Measurements from ENCODE around the gene BCL11B.

The BCL11B gene

DNA sequence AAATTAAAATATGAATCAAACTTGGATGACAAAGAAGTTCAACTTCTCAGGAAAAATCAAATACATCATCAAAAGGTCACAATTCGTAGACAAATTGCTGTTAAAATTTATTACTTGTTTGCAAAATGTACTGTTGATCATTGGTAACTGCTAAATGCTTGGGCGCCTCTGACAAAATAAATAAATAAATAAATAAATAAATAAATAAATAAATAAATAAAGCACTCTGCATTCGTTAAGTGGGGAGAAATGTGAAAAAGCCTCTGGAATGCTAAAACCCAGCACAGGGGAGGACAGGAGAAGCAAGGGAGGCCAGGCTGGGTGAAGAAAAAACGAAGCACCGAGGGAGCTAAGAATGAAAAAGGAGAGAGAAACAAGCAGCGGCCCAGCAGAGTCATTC, 115.2 kb downstream of the BCL11B start:
- Histone ChIP-seq H3K4me1 (ENCODE audit: control insufficient read depth, insufficient read depth, low read depth, low read length) (no peaks in the 10 kb centered on the region), H3K23ac (ENCODE audit: low read length in 2 of 2) (no peak overlapping the region), H3K4me3 (ENCODE audit: insufficient read depth in 1 of 2, low read depth in 1 of 2, low read length in 2 of 2) (no peak overlapping the region), H4K8ac (ENCODE audit: low read length) (no peak overlapping the region), H2AK5ac (ENCODE audit: low read length, severe bottlenecking) (no peak overlapping the region), H3K4ac (ENCODE audit: low read depth in 1 of 2, low read length in 2 of 2) (no peak overlapping the region), H4K91ac (ENCODE audit: low read length) (no peak overlapping the region), H3K9me3 (ENCODE audit: control insufficient read depth, low read length) (peaks cover 3% of the 10 kb centered on the region), H2BK12ac (ENCODE audit: low read length in 2 of 2) (no peak overlapping the region), H2AFZ (ENCODE audit: low read depth, low read length) (no peak overlapping the region), H3K27ac (ENCODE audit: low read length, poor library complexity, severe bottlenecking) (no peak overlapping the region), H2BK120ac (ENCODE audit: low read depth, low read length) (no peak overlapping the region), H3K14ac (ENCODE audit: low read length in 2 of 2) (no peak overlapping the region), H3K18ac (ENCODE audit: low read depth in 1 of 2, low read length in 2 of 2) (no peak overlapping the region), H3K4me2 (ENCODE audit: low read length, poor library complexity, severe bottlenecking) (no peak overlapping the region), H2BK15ac (ENCODE audit: low read depth, poor library complexity, severe bottlenecking) (no peak overlapping the region), H2BK5ac (ENCODE audit: low read depth, low read length, poor library complexity, severe bottlenecking) (no peak overlapping the region), H3K79me1 (replicated peaks; ENCODE audit: low read length, poor library complexity, severe bottlenecking) (no peaks in the 10 kb centered on the region), H3K9ac (ENCODE audit: low read length) (no peak overlapping the region), H3K36me3 (ENCODE audit: control insufficient read depth in 1 of 2, insufficient read depth in 2 of 2, low read depth in 1 of 2, low read length in 2 of 2) (no peaks in the 10 kb centered on the region), H3K27me3 (ENCODE audit: control insufficient read depth in 1 of 2, insufficient read depth in 1 of 2, low read length in 2 of 2) (no peaks in the 10 kb centered on the region)
- 84% methylated on average over 4 of the region's 6 CpGs for WGBS
- no peak for DNase-seq

DNA sequence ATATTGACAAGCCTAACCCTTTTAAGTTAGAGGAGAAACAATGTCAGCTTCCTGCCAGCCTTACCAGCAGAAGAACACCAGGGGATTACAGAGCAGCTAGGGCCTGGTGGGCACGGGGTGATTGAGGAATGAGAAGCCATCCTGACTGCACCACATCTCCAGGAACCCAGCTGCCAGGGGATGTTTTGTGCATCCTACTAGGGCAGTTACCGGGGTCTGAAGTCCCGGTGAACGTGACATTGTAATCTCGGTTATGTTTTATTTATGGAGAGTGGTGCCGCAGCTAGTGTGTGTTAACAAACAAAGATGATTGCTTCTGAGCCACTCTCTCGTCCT, 115.9 kb downstream of the BCL11B start:
- H3K4me3 ChIP-seq (ENCODE audit: insufficient read depth in 1 of 2, low read depth in 1 of 2, low read length in 2 of 2): no peak overlapping the region
- H2BK5ac ChIP-seq (ENCODE audit: low read depth, low read length, poor library complexity, severe bottlenecking): no peak overlapping the region
- no peak overlapping the region for H3K18ac ChIP-seq (ENCODE audit: low read depth in 1 of 2, low read length in 2 of 2)
- DNase-seq: no peak
- H3K14ac ChIP-seq (ENCODE audit: low read length in 2 of 2): no peak overlapping the region
- H2BK15ac ChIP-seq (ENCODE audit: low read depth, poor library complexity, severe bottlenecking): no peak overlapping the region
- H3K36me3 ChIP-seq (ENCODE audit: control insufficient read depth in 1 of 2, insufficient read depth in 2 of 2, low read depth in 1 of 2, low read length in 2 of 2): no peaks in the 10 kb centered on the region
- 83% methylated on average over 7 of the region's 7 CpGs for WGBS
- no peak overlapping the region for H2AFZ ChIP-seq (ENCODE audit: low read depth, low read length)
- H2BK12ac ChIP-seq (ENCODE audit: low read length in 2 of 2): no peak overlapping the region
- no peak overlapping the region for H3K9ac ChIP-seq (ENCODE audit: low read length)
- no peaks in the 10 kb centered on the region for H3K27me3 ChIP-seq (ENCODE audit: control insufficient read depth in 1 of 2, insufficient read depth in 1 of 2, low read length in 2 of 2)
- no peak overlapping the region for H3K4me2 ChIP-seq (ENCODE audit: low read length, poor library complexity, severe bottlenecking)
- no peak overlapping the region for H3K4ac ChIP-seq (ENCODE audit: low read depth in 1 of 2, low read length in 2 of 2)
- H3K9me3 ChIP-seq (ENCODE audit: control insufficient read depth, low read length): no peaks in the 10 kb centered on the region
- H4K8ac ChIP-seq (ENCODE audit: low read length): no peak overlapping the region
- H2BK120ac ChIP-seq (ENCODE audit: low read depth, low read length): no peak overlapping the region
- no peaks in the 10 kb centered on the region for H3K79me1 ChIP-seq (replicated peaks; ENCODE audit: low read length, poor library complexity, severe bottlenecking)
- H4K91ac ChIP-seq (ENCODE audit: low read length): no peak overlapping the region
- no peak overlapping the region for H3K27ac ChIP-seq (ENCODE audit: low read length, poor library complexity, severe bottlenecking)
- H3K4me1 ChIP-seq (ENCODE audit: control insufficient read depth, insufficient read depth, low read depth, low read length): no peaks in the 10 kb centered on the region
- H2AK5ac ChIP-seq (ENCODE audit: low read length, severe bottlenecking): no peak overlapping the region
- no peak overlapping the region for H3K23ac ChIP-seq (ENCODE audit: low read length in 2 of 2)

DNA sequence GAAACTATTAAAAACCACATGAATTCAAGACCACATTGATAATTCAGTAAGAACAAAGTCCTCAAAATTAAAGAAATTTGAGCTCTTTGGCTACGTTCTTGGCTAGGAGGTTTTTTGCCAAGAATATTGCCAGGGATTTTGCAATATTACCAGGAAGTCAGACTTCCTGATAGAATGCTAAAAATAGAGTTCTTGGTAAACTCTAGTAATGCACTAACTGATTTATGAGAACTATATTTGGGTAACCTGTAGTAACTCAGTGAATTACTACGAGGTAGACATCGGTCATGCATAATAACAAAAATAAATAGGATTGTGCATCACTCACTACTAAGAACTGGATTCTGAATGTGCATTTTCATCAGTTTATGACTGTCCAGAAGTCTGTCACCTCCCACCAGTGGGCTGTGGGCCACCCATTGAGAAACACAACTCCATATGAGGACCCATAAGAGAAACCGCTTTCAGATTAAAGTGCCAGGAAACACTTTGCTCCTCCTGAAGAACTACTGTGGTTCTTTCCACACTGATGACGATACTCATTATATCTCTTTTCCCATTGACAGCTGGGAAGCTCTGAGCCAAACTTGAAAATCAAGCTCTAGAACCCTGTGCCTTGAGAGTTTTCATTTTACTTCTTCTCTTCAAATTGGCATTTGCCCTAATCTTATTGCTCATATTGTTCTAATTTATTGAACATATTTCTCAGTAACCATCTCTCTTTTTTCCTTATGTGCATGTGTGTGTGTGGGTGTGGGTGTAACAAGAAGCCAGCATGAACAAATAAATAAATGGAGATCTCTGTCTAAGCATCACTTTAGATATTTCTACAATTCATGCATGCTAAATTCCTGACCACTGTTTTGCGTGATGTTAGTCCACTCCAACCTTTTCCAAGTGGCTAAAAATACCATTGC, 116.6 kb downstream of the BCL11B start:
- Histone ChIP-seq H3K14ac (ENCODE audit: low read length in 2 of 2) (no peak overlapping the region), H3K18ac (ENCODE audit: low read depth in 1 of 2, low read length in 2 of 2) (no peak overlapping the region), H3K4me3 (ENCODE audit: insufficient read depth in 1 of 2, low read depth in 1 of 2, low read length in 2 of 2) (no peak overlapping the region), H2BK5ac (ENCODE audit: low read depth, low read length, poor library complexity, severe bottlenecking) (no peak overlapping the region), H3K4me2 (ENCODE audit: low read length, poor library complexity, severe bottlenecking) (no peak overlapping the region), H3K9me3 (ENCODE audit: control insufficient read depth, low read length) (no peaks in the 10 kb centered on the region), H3K4me1 (ENCODE audit: control insufficient read depth, insufficient read depth, low read depth, low read length) (no peaks in the 10 kb centered on the region), H2AFZ (ENCODE audit: low read depth, low read length) (no peak overlapping the region), H3K23ac (ENCODE audit: low read length in 2 of 2) (no peak overlapping the region), H2BK12ac (ENCODE audit: low read length in 2 of 2) (no peak overlapping the region), H2AK5ac (ENCODE audit: low read length, severe bottlenecking) (no peak overlapping the region), H3K9ac (ENCODE audit: low read length) (no peak overlapping the region), H4K91ac (ENCODE audit: low read length) (no peak overlapping the region), H3K4ac (ENCODE audit: low read depth in 1 of 2, low read length in 2 of 2) (no peak overlapping the region), H3K27ac (ENCODE audit: low read length, poor library complexity, severe bottlenecking) (no peak overlapping the region), H2BK120ac (ENCODE audit: low read depth, low read length) (no peak overlapping the region), H4K8ac (ENCODE audit: low read length) (no peak overlapping the region), H3K79me1 (replicated peaks; ENCODE audit: low read length, poor library complexity, severe bottlenecking) (no peaks in the 10 kb centered on the region), H3K36me3 (ENCODE audit: control insufficient read depth in 1 of 2, insufficient read depth in 2 of 2, low read depth in 1 of 2, low read length in 2 of 2) (no peaks in the 10 kb centered on the region), H2BK15ac (ENCODE audit: low read depth, poor library complexity, severe bottlenecking) (no peak overlapping the region), H3K27me3 (ENCODE audit: control insufficient read depth in 1 of 2, insufficient read depth in 1 of 2, low read length in 2 of 2) (no peaks in the 10 kb centered on the region)
- 88% methylated on average over 6 of the region's 6 CpGs for WGBS
- no peak for DNase-seq

DNA sequence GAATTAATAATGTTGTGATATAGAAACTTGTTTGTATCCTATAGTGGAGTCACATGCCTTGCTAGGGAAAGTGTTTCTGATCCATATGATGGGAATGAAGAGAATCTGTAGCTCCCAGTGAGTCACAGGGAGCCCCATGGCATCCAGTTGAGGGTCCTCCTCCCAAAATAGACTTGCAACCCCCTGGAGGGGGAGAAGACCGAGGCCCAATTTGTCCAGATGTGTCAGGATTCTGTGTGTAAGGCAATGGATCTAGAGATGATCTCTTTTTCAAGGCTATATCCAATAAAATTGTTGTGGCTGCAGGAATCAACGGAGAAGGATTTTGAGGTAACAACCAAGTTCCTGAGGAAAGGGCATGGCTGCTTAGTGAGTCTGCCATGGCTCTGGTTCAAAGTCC, 121.8 kb downstream of the BCL11B start:
- H2AK5ac ChIP-seq (ENCODE audit: low read length, severe bottlenecking): no peak overlapping the region
- no peak overlapping the region for H2BK15ac ChIP-seq (ENCODE audit: low read depth, poor library complexity, severe bottlenecking)
- no peak overlapping the region for H4K91ac ChIP-seq (ENCODE audit: low read length)
- no peaks in the 10 kb centered on the region for H3K4me1 ChIP-seq (ENCODE audit: control insufficient read depth, insufficient read depth, low read depth, low read length)
- H3K9ac ChIP-seq (ENCODE audit: low read length): no peak overlapping the region
- H3K14ac ChIP-seq (ENCODE audit: low read length in 2 of 2): no peak overlapping the region
- no peak overlapping the region for H4K8ac ChIP-seq (ENCODE audit: low read length)
- no peak overlapping the region for H3K18ac ChIP-seq (ENCODE audit: low read depth in 1 of 2, low read length in 2 of 2)
- no peak overlapping the region for H3K4me3 ChIP-seq (ENCODE audit: insufficient read depth in 1 of 2, low read depth in 1 of 2, low read length in 2 of 2)
- H3K9me3 ChIP-seq (ENCODE audit: control insufficient read depth, low read length): no peaks in the 10 kb centered on the region
- no peak overlapping the region for H3K27ac ChIP-seq (ENCODE audit: low read length, poor library complexity, severe bottlenecking)
- H3K4me2 ChIP-seq (ENCODE audit: low read length, poor library complexity, severe bottlenecking): no peak overlapping the region
- H3K79me1 ChIP-seq (replicated peaks; ENCODE audit: low read length, poor library complexity, severe bottlenecking): no peaks in the 10 kb centered on the region
- H3K36me3 ChIP-seq (ENCODE audit: control insufficient read depth in 1 of 2, insufficient read depth in 2 of 2, low read depth in 1 of 2, low read length in 2 of 2): no peaks in the 10 kb centered on the region
- H3K4ac ChIP-seq (ENCODE audit: low read depth in 1 of 2, low read length in 2 of 2): no peak overlapping the region
- DNase-seq: no peak
- H2BK5ac ChIP-seq (ENCODE audit: low read depth, low read length, poor library complexity, severe bottlenecking): no peak overlapping the region
- WGBS: 55% methylated on average over 2 of the region's 2 CpGs
- no peak overlapping the region for H2AFZ ChIP-seq (ENCODE audit: low read depth, low read length)
- H2BK120ac ChIP-seq (ENCODE audit: low read depth, low read length): no peak overlapping the region
- H3K27me3 ChIP-seq (ENCODE audit: control insufficient read depth in 1 of 2, insufficient read depth in 1 of 2, low read length in 2 of 2): peaks cover 0 to 12% of the 10 kb centered on the region in 2 experiments
- no peak overlapping the region for H2BK12ac ChIP-seq (ENCODE audit: low read length in 2 of 2)
- no peak overlapping the region for H3K23ac ChIP-seq (ENCODE audit: low read length in 2 of 2)

Measured in mesenchymal stem cell (in vitro differentiated cells and primary cell).